ENCODE data around the gene DAND5.

DNA sequence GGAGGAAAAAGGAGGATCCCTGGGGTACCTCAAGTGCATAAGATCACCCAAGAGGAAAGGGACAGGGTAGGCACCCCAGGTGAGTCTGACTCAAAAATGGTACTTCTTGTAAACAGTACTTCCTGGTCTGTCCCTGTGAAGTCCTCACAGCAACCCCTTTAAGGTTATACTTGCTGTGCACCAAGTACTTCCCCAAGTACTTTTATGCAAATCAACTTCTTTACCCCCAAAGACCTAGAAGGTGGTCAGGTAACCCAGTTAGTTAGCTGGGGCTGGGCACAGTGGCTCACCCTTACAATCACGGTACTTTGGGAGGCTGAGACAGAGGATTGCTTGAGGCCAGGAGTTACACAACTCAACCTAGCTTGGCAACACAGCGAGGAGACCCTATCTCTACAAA, 28.5 kb upstream of the DAND5 start:
- TF ChIP-seq, protein P1, sequence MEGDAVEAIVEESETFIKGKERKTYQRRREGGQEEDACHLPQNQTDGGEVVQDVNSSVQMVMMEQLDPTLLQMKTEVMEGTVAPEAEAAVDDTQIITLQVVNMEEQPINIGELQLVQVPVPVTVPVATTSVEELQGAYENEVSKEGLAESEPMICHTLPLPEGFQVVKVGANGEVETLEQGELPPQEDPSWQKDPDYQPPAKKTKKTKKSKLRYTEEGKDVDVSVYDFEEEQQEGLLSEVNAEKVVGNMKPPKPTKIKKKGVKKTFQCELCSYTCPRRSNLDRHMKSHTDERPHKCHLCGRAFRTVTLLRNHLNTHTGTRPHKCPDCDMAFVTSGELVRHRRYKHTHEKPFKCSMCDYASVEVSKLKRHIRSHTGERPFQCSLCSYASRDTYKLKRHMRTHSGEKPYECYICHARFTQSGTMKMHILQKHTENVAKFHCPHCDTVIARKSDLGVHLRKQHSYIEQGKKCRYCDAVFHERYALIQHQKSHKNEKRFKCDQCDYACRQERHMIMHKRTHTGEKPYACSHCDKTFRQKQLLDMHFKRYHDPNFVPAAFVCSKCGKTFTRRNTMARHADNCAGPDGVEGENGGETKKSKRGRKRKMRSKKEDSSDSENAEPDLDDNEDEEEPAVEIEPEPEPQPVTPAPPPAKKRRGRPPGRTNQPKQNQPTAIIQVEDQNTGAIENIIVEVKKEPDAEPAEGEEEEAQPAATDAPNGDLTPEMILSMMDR (conservative IDR thresholded peaks at IDR 0.05; ENCODE audit: low read length): no peak
- no peak for TF ChIP-seq EZH2phosphoT487 (IDR thresholded peaks at IDR 0.05; ENCODE audit: borderline replicate concordance)
